NCI-H146 (cell line): Measurements from ENCODE around the gene TM4SF18.
"Not testable (repeated sequence)": the region's sequence is repeated elsewhere in the genome, so short reads cannot be mapped to it uniquely, and the experiment has no call there.

ENCODE experiments used
- DNase-seq: peaks from one replicate; lab custom pipeline; 2025; lab: John Stamatoyannopoulos, UW

TM4SF18 gene

GRCh38 chr3:149368674-149369497 lies 35.5 kb upstream of the TM4SF18 start:
- peak; percentile 77 for DNase-seq

GRCh38 chr3:149368201-149368673 lies 34.8 kb upstream of the TM4SF18 start:
- DNase-seq, result peak; percentile 40

- peak; percentile 22 for DNase-seq
Observed at GRCh38 chr3:149366941-149367840, 33.8 kb upstream of the TM4SF18 start.

- peak; percentile 94 for DNase-seq
Observed at GRCh38 chr3:149366031-149366430, 32.6 kb upstream of the TM4SF18 start.

GRCh38 chr3:149364624-149365023 lies 31.2 kb upstream of the TM4SF18 start:
- DNase-seq, result no peak

- DNase-seq, result no peak
Observed at GRCh38 chr3:149363053-149363452, 29.6 kb upstream of the TM4SF18 start.

- DNase-seq, result no peak
Observed at GRCh38 chr3:149362366-149362765, 28.9 kb upstream of the TM4SF18 start.

GRCh38 chr3:149356630-149357029 lies 23.2 kb upstream of the TM4SF18 start:
- DNase-seq, result no peak

GRCh38 chr3:149356044-149356592 lies 22.7 kb upstream of the TM4SF18 start:
- no peak for DNase-seq

- DNase-seq, result no peak
Observed at GRCh38 chr3:149353581-149354184, 20.2 kb upstream of the TM4SF18 start.

GRCh38 chr3:149352556-149352955 lies 19.1 kb upstream of the TM4SF18 start:
- peak; percentile 94 for DNase-seq

GRCh38 chr3:149343951-149344350 lies 10.5 kb upstream of the TM4SF18 start:
- DNase-seq, result peak; percentile 75

GRCh38 chr3:149342413-149343380 lies 9.3 kb upstream of the TM4SF18 start:
- peak; percentile 8 for DNase-seq

- DNase-seq, result peak; percentile 95
Observed at GRCh38 chr3:149340310-149340933, 7.0 kb upstream of the TM4SF18 start.

- peak; percentile 93 for DNase-seq
Observed at GRCh38 chr3:149339931-149340309, 6.5 kb upstream of the TM4SF18 start.

GRCh38 chr3:149337486-149337885 lies 4.0 kb upstream of the TM4SF18 start:
- not testable (repeated sequence) for DNase-seq

- no peak for DNase-seq
Observed at GRCh38 chr3:149336925-149337324, 3.5 kb upstream of the TM4SF18 start.

GRCh38 chr3:149332771-149333170 lies 665 bp downstream of the TM4SF18 start:
- DNase-seq, result no peak

- no peak for DNase-seq
Observed at GRCh38 chr3:149332227-149332765, 1.1 kb downstream of the TM4SF18 start.

- no peak for DNase-seq
Observed at GRCh38 chr3:149331396-149331795, 2.0 kb downstream of the TM4SF18 start.
